OCI-M2 (cell line): ENCODE data around the gene SCLY.

Experiments
- DNase-seq: peaks from one replicate; lab custom pipeline; 2025; ENCODE audit not compliant: unreplicated experiment; lab: John Stamatoyannopoulos, UW

Gene SCLY

GRCh38 chr2:238097201-238097987 is 36.6 kb downstream of the SCLY start:
- no peak for DNase-seq

- DNase-seq, result no peak
These were observed 37.4 kb downstream of the SCLY start for GRCh38 chr2:238097988-238098871.

- DNase-seq, result no peak
These were observed 38.3 kb downstream of the SCLY start for GRCh38 chr2:238098901-238099713.

- no peak for DNase-seq
These were observed 38.9 kb downstream of the SCLY start for GRCh38 chr2:238099714-238100048.

- no peak for DNase-seq
These were observed 39.4 kb downstream of the SCLY start, which contains the start of gene ESPNL for GRCh38 chr2:238100049-238100820. Gene ESPNL (plus strand): TSS chr2:238100340. CDS start chr2:238100420, 80 bp downstream.

GRCh38 chr2:238100821-238101771 is 40.3 kb downstream of the SCLY start:
- DNase-seq, result no peak

- DNase-seq, result no peak
These were observed 41.4 kb downstream of the SCLY start for GRCh38 chr2:238101891-238102841.

GRCh38 chr2:238102865-238103264 is 42.1 kb downstream of the SCLY start:
- no peak for DNase-seq

GRCh38 chr2:238103465-238104225 is 42.8 kb downstream of the SCLY start:
- no peak for DNase-seq

GRCh38 chr2:238104226-238104690 is 43.5 kb downstream of the SCLY start:
- no peak for DNase-seq

- DNase-seq, result no peak
These were observed 44.0 kb downstream of the SCLY start for GRCh38 chr2:238104691-238105371.

- no peak for DNase-seq
These were observed 44.9 kb downstream of the SCLY start for GRCh38 chr2:238105506-238106338.

GRCh38 chr2:238106339-238106697 is 45.5 kb downstream of the SCLY start:
- DNase-seq, result no peak

- no peak for DNase-seq
These were observed 46.1 kb downstream of the SCLY start for GRCh38 chr2:238106698-238107524.
